ENCODE measurements around the gene GJB3.

The GJB3 gene

GRCh38 chr1:34743775-34744174, 37.2 kb upstream of the GJB3 start:
- DNase-seq (ENCODE audit: low spot score) = no peak
- TF ChIP-seq CTCF (IDR thresholded peaks at IDR 0.05; ENCODE audit: extremely low read depth, insufficient read depth, missing control alignments) = no peak
- in situ Hi-C loops (cut with MboI; ENCODE audit: low pct_unique_long_range_greater_than_20kb, low sequenced_read_pairs, unreplicated experiment) = no loop called here

- DNase-seq (ENCODE audit: low spot score) = no peak
- in situ Hi-C loops (cut with MboI; ENCODE audit: low pct_unique_long_range_greater_than_20kb, low sequenced_read_pairs, unreplicated experiment) = no loop called here
- no peak for TF ChIP-seq CTCF (IDR thresholded peaks at IDR 0.05; ENCODE audit: extremely low read depth, insufficient read depth, missing control alignments)
These were observed 36.2 kb upstream of the GJB3 start for GRCh38 chr1:34744851-34745250.

GRCh38 chr1:34745666-34746065, 35.3 kb upstream of the GJB3 start:
- no peak for DNase-seq (ENCODE audit: low spot score)
- in situ Hi-C loops (cut with MboI; ENCODE audit: low pct_unique_long_range_greater_than_20kb, low sequenced_read_pairs, unreplicated experiment) = no loop called here
- TF ChIP-seq CTCF (IDR thresholded peaks at IDR 0.05; ENCODE audit: extremely low read depth, insufficient read depth, missing control alignments) = no peak

GRCh38 chr1:34746101-34746500, 34.9 kb upstream of the GJB3 start:
- in situ Hi-C loops (cut with MboI; ENCODE audit: low pct_unique_long_range_greater_than_20kb, low sequenced_read_pairs, unreplicated experiment) = no loop called here
- DNase-seq (ENCODE audit: low spot score) = no peak
- no peak for TF ChIP-seq CTCF (IDR thresholded peaks at IDR 0.05; ENCODE audit: extremely low read depth, insufficient read depth, missing control alignments)

GRCh38 chr1:34746785-34747637, 34.0 kb upstream of the GJB3 start:
- no peak for TF ChIP-seq CTCF (IDR thresholded peaks at IDR 0.05; ENCODE audit: extremely low read depth, insufficient read depth, missing control alignments)
- in situ Hi-C loops (cut with MboI; ENCODE audit: low pct_unique_long_range_greater_than_20kb, low sequenced_read_pairs, unreplicated experiment) = no loop called here
- no peak for DNase-seq (ENCODE audit: low spot score)

- no peak for TF ChIP-seq CTCF (IDR thresholded peaks at IDR 0.05; ENCODE audit: extremely low read depth, insufficient read depth, missing control alignments)
- DNase-seq (ENCODE audit: low spot score) = no peak
- in situ Hi-C loops (cut with MboI; ENCODE audit: low pct_unique_long_range_greater_than_20kb, low sequenced_read_pairs, unreplicated experiment) = no loop called here
These were observed 33.4 kb upstream of the GJB3 start for GRCh38 chr1:34747638-34747941.

Measured in GM13977 (cell line).